ENCODE measurements around the gene SAMD7. TPM values are rescaled to one million over a fixed set of nuclear protein-coding genes. Genes with fewer than 3 reads are reported as not detected.

SAMD7 gene
- total and polyA plus RNA-seq, 9 of the 15 experiments (the other 6 are each of a cell fraction or from before 2014, with no cell fraction given) = not detected

- TF ChIP-seq THRB (CRISPR knock-in tag; conservative IDR thresholded peaks at IDR 0.05) = no peak
- TF ChIP-seq MAFG (tag; conservative IDR thresholded peaks at IDR 0.05) = peak; percentile 92
- TF ChIP-seq ZNF639 (CRISPR knock-in tag; conservative IDR thresholded peaks at IDR 0.05 in 1 of 2, IDR thresholded peaks at IDR 0.05 in 1 of 2) = 0 out of 4 replicates have a peak, but pooled peaks of 1 of the 2 experiments have one; percentile 44
- TF ChIP-seq GATA2 (CRISPR knock-in tag; IDR thresholded peaks at IDR 0.05) = no peak
- no peak for TF ChIP-seq BDP1 (IDR thresholded peaks at IDR 0.05; ENCODE audit: insufficient read depth, insufficient read length)
- peak; percentile 58; the same call in 1 of the 2 replicates for TF ChIP-seq SMARCA4 (IDR thresholded peaks at IDR 0.05)
- no peak for TF ChIP-seq SMAD4 (CRISPR knock-in tag; conservative IDR thresholded peaks at IDR 0.05)
- TF ChIP-seq RBM25 (IDR thresholded peaks at IDR 0.05; ENCODE audit: low read depth, low read length, severe bottlenecking) = no peak
- peak; percentile 28; the same call in 1 of the 2 replicates for TF ChIP-seq PTTG1 (tag; IDR thresholded peaks at IDR 0.05; ENCODE audit: low read depth)
- 0 out of 2 replicates have a peak, but pooled peaks have one; percentile 26 for TF ChIP-seq SMC3 (conservative IDR thresholded peaks at IDR 0.05; ENCODE audit: insufficient read depth, low read depth, low read length)
- no peak for TF ChIP-seq KDM5B (IDR thresholded peaks at IDR 0.05; ENCODE audit: insufficient replicate concordance, low read depth, low read length)
- TF ChIP-seq RAD51 (IDR thresholded peaks at IDR 0.05; ENCODE audit: borderline replicate concordance, low read depth) = no peak
- TF ChIP-seq ZNF224 (CRISPR knock-in tag; IDR thresholded peaks at IDR 0.05) = no peak
- TF ChIP-seq ZNF316 (IDR thresholded peaks at IDR 0.05) = peak; percentile 95
- TF ChIP-seq RB1 (IDR thresholded peaks at IDR 0.05; ENCODE audit: low read depth) = no peak
- TF ChIP-seq ZC3H4 (CRISPR knock-in tag; IDR thresholded peaks at IDR 0.05; ENCODE audit: borderline replicate concordance) = no peak
- TF ChIP-seq ARID1B (IDR thresholded peaks at IDR 0.05) = peak; percentile 70
- no peak for TF ChIP-seq POLR2AphosphoS5 (IDR thresholded peaks at IDR 0.05; ENCODE audit: control insufficient read depth, insufficient read depth, low read depth, low read length)
- TF ChIP-seq C11orf30 (IDR thresholded peaks at IDR 0.05; ENCODE audit: low read depth) = peak; percentile 91
- TF ChIP-seq HNRNPK (IDR thresholded peaks at IDR 0.05; ENCODE audit: low read depth, low read length, poor library complexity, severe bottlenecking) = no peak
- peak; percentile 40 to 76; a peak in 1 of 4 replicates for TF ChIP-seq FOXK2 (conservative IDR thresholded peaks at IDR 0.05 in 1 of 2, IDR thresholded peaks at IDR 0.05 in 1 of 2; ENCODE audit: low read depth in 2 of 2)
- peak; percentile 65 for TF ChIP-seq DPF2 (IDR thresholded peaks at IDR 0.05)
- TF ChIP-seq HNRNPLL (IDR thresholded peaks at IDR 0.05; ENCODE audit: low read depth, low read length, poor library complexity, severe bottlenecking) = no peak
- TF ChIP-seq GMEB1 (CRISPR knock-in tag; IDR thresholded peaks at IDR 0.05) = no peak
- TF ChIP-seq ARHGAP35 (IDR thresholded peaks at IDR 0.05; ENCODE audit: partially characterized antibody) = no peak
- no peak for TF ChIP-seq ZZZ3 (IDR thresholded peaks at IDR 0.05)
These were observed 18.6 kb downstream of the SAMD7 start (continued) for GRCh38 chr3:169929830-169930519.

All from K562 (cell line).